Neural progenitor cell (in vitro differentiated cells): ENCODE measurements around the gene SKI.

ENCODE experiments used
- CTCF ChIP-seq: fragments of 200-600 bp; sonication (generic); IDR thresholded peaks from 2 replicates; pipeline ENCODE4 v1.5.1; 2017; ENCODE audit warnings: antibody characterized with exemption, mild to moderate bottlenecking
- EZH2 ChIP-seq: fragments of 200-600 bp; sonication (generic); IDR thresholded peaks from 2 replicates; pipeline ENCODE4 v1.6.1; 2017; ENCODE audit warnings: antibody characterized with exemption, mild to moderate bottlenecking, moderate library complexity
- EZH2phosphoT487 ChIP-seq: fragments of 200-600 bp; sonication (generic); IDR thresholded peaks from 2 replicates; pipeline ENCODE4 v1.6.1; 2017; ENCODE audit warnings: antibody characterized with exemption

GRCh38 chr1:2274929-2275475 is 46.9 kb downstream of the SKI start:
- TF ChIP-seq CTCF (no peak), EZH2 (no peak), EZH2phosphoT487 (no peak)
